Mucosa of descending colon (tissue), 3 donors: ENCODE measurements around the gene SPACA4. TPM values are rescaled to one million over a fixed set of nuclear protein-coding genes. Genes with fewer than 3 reads are reported as not detected.

Source experiments
- ATAC-seq: fragments of 200-7000 bp; cut with Tn5 transposase; one replicate; pipeline ENCODE4 v1.9.1; 2020; ENCODE audit warnings: mild to moderate bottlenecking, moderate library complexity
- DNase-seq, 3 donors: peaks; one replicate each; pipeline ENCODE4 v3.0.0-alpha.2; 2020
- H3K36me3 ChIP-seq: fragments of 200-600 bp; one replicate; pipeline ENCODE4 v1.8.0; 2021; ENCODE audit warnings: low read depth, mild to moderate bottlenecking
- H3K4me1 ChIP-seq: fragments of 200-600 bp; one replicate; pipeline ENCODE4 v1.8.0; 2021; ENCODE audit warnings: low read depth, mild to moderate bottlenecking
- H3K4me3 ChIP-seq: fragments of 200-600 bp; one replicate; pipeline ENCODE4 v1.8.0; 2021; ENCODE audit warnings: mild to moderate bottlenecking
- H3K9me3 ChIP-seq: fragments of 200-600 bp; one replicate; pipeline ENCODE4 v1.8.0; 2021; ENCODE audit warnings: mild to moderate bottlenecking
- intact Hi-C, 2 donors: fragments of 100-400 bp; cut with DNase I in 1 of 2; cut with micrococcal nuclease in 1 of 2; formaldehyde crosslinking; loops; one replicate each; pipeline versions ENCODE4 v1.11.0 to v1.11.1; 2022; cut with DNase I, micrococcal nuclease
- total RNA-seq, 3 donors: library from RNA; stranded (reverse); fragmentation: NEBNext Ultra II Directional in 2 of 3; extraction: Animal tissue kit (Norgen Biotek cat#: 25700) in 2 of 3; gene quantifications; one replicate each; pipeline versions ENCODE4 v1.2.1 to v1.2.4, GENCODE V29; 2021 to 2023
- TF ChIP-seq, protein P1 (sequence below): fragments of 200-600 bp; IDR thresholded peaks from one replicate; pipeline ENCODE4 v1.8.0; 2022; ENCODE audit warnings: antibody characterized with exemption, mild to moderate bottlenecking
- donor health status: DM: no; HTN: no; CAD: no; lungs with moderate emphysema.
- donor health status: DM: no; HTN: no; CAD: no.
- donor health status: DM: no; HTN: yes; CAD: no.

Gene SPACA4
- total RNA-seq, 3 donors from 2014 or later, result not detected

GRCh38 chr19:48617146-48617937 lies 10.8 kb downstream of the SPACA4 start:
- Histone ChIP-seq H3K4me3 (no peak overlapping the region), H3K4me1 (peaks cover 40% of the 10 kb centered on the region), H3K9me3 (no peaks in the 10 kb centered on the region), H3K36me3 (peaks cover 3% of the 10 kb centered on the region)
- no peak for ATAC-seq
- DNase-seq, result peak in 1 of 3 donors; percentile 57
- intact Hi-C loops, result no loop called here
- TF ChIP-seq, protein P1, sequence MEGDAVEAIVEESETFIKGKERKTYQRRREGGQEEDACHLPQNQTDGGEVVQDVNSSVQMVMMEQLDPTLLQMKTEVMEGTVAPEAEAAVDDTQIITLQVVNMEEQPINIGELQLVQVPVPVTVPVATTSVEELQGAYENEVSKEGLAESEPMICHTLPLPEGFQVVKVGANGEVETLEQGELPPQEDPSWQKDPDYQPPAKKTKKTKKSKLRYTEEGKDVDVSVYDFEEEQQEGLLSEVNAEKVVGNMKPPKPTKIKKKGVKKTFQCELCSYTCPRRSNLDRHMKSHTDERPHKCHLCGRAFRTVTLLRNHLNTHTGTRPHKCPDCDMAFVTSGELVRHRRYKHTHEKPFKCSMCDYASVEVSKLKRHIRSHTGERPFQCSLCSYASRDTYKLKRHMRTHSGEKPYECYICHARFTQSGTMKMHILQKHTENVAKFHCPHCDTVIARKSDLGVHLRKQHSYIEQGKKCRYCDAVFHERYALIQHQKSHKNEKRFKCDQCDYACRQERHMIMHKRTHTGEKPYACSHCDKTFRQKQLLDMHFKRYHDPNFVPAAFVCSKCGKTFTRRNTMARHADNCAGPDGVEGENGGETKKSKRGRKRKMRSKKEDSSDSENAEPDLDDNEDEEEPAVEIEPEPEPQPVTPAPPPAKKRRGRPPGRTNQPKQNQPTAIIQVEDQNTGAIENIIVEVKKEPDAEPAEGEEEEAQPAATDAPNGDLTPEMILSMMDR, result no peak

- Histone ChIP-seq H3K4me3 (peak overlapping the region; percentile 86), H3K36me3 (peaks cover 3% of the 10 kb centered on the region), H3K9me3 (no peaks in the 10 kb centered on the region), H3K4me1 (peaks cover 38% of the 10 kb centered on the region)
- intact Hi-C loops, result no loop called here
- ATAC-seq (no peak), DNase-seq (peak in 1 of 3 donors; percentile 53)
- TF ChIP-seq, protein P1, result no peak
Observed at GRCh38 chr19:48618278-48618915, 11.9 kb downstream of the SPACA4 start.

GRCh38 chr19:48618916-48619691 lies 12.6 kb downstream of the SPACA4 start, which contains the start of the genes RPL18 and SPHK2:
RPL18 (minus strand) TSS chr19:48619178; CDS start chr19:48619143, 35 bp downstream.
SPHK2 (plus strand) TSS chr19:48619506; CDS start chr19:48620515, 1,009 bp downstream.
- Histone ChIP-seq H3K4me3 (peak within 1 kb of the TSS; percentile 86), H3K9me3 (no peaks in the 10 kb centered on the region), H3K36me3 (peaks cover 3% of the 10 kb centered on the region), H3K4me1 (peaks cover 44% of the 10 kb centered on the region)
- peak; percentile 96 to 99 (median 97) for DNase-seq
- intact Hi-C loops, result no loop called here
- TF ChIP-seq, protein P1, result peak; percentile 7
- ATAC-seq, result peak; percentile 74

DNA sequence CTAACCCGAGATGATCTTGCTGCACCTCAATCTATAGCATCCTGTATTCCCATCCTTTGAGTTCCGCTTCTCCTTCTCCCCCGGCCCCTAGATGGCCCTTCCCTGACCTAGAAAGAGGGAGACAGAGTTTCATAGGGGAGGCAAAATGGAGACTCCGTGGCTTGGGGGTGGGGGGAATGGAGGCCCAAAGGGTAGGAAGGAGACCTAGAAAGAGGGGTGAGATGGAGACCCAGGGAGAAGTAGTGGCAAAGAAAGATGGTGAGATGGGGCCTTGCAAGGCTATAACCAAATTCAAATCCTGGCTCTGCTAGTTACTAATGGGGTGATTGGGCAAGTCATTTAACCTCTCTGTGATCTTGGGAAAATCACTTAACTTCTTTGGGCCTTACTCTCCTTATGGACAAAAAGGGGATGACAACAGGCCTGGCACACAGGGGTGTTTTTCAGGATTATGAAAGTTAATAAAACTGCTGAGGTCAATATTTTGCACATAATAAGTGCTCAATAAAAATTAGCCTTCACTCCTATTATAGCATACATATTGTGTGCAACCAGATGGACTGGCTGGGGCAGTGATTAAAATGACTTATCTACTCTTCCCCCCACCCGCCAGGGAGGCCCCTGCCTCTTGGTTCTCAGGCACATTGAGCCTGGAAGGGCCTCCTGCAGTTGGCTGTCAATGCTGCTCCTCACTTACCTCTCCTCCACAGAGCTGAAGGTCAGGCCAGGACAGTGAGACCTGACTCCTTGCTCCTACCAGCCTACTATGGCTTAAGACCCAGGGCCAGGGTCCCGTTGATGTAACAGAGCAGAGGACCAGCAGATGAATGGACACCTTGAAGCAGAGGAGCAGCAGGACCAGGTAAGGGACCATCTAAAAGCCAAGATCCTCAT lies 13.4 kb downstream of the SPACA4 start:
- H3K9me3 ChIP-seq, result no peaks in the 10 kb centered on the region
- H3K4me3 ChIP-seq, result peak overlapping the region; percentile 86
- peaks cover 44% of the 10 kb centered on the region for H3K4me1 ChIP-seq
- peaks cover 3% of the 10 kb centered on the region for H3K36me3 ChIP-seq
- DNase-seq, result no peak
- TF ChIP-seq, protein P1, result peak; percentile 10
- intact Hi-C loops, result no loop called here
- ATAC-seq, result no peak
